H1 (cell line): ENCODE data around the gene KIZ. TPM values are rescaled to one million over a fixed set of nuclear protein-coding genes. Genes with fewer than 3 reads are reported as not detected.

Source experiments
- CTCF ChIA-PET: fragments of 300-600 bp; sonication (Branson Sonifier 250); formaldehyde crosslinking; loops from one replicate; lab custom pipeline; 2021; ENCODE audit not compliant: partially characterized antibody; lab: Charles Lee
- POLR2A ChIA-PET: fragments of 300-600 bp; sonication (Branson Sonifier 250); formaldehyde crosslinking; loops from one replicate; lab custom pipeline; 2021; ENCODE audit warnings: inconsistent platforms; ENCODE audit not compliant: partially characterized antibody; lab: Charles Lee
- DNase-seq, 2 experiments: peaks; one replicate each; pipeline versions ENCODE4 v3.0.0 to v3.0.0-alpha.2; 2010 to 2022; ENCODE audit warnings: low spot score in 2 of 2, low read depth in 1 of 2, mixed read lengths in 1 of 2
- FAIRE-seq: peaks from 2 replicates; lab custom pipeline; 2011; peaks lifted over from hg19 to GRCh38; lab: Jason Lieb, UNC
- H2AFZ ChIP-seq: 2 replicates; pipeline ENCODE4 v1.8.1; 2012; ENCODE audit warnings: low read length, inconsistent platforms
- H2AK5ac ChIP-seq: 2 replicates; pipeline ENCODE4 v1.6.1; 2013; ENCODE audit warnings: low read depth, low read length
- H2BK120ac ChIP-seq: replicated peaks from 2 replicates; pipeline ENCODE3; 2013; ENCODE audit warnings: low read depth, low read length, inconsistent platforms
- H2BK12ac ChIP-seq: 2 replicates; pipeline ENCODE4 v1.6.1; 2013; ENCODE audit warnings: low read depth, low read length
- H2BK15ac ChIP-seq: 2 replicates; pipeline ENCODE4 v1.6.1; 2013; ENCODE audit warnings: low read length
- H2BK20ac ChIP-seq: 2 replicates; pipeline ENCODE4 v1.6.1; 2013; ENCODE audit warnings: low read length
- H2BK5ac ChIP-seq: 2 replicates; pipeline ENCODE4 v1.6.1; 2013; ENCODE audit warnings: low read depth, low read length
- H3K14ac ChIP-seq: 2 replicates; pipeline ENCODE4 v1.6.1; 2013; ENCODE audit warnings: inconsistent platforms; ENCODE audit not compliant: insufficient read length
- H3K18ac ChIP-seq: 2 replicates; pipeline ENCODE4 v1.6.1; 2013; ENCODE audit warnings: low read length; ENCODE audit errors: extremely low read depth
- H3K23ac ChIP-seq: 2 replicates; pipeline ENCODE4 v1.6.1; 2013; ENCODE audit warnings: inconsistent platforms; ENCODE audit not compliant: insufficient read length
- H3K23me2 ChIP-seq: 2 replicates; pipeline ENCODE4 v1.6.1; 2013; ENCODE audit warnings: low read depth, low read length
- H3K27ac ChIP-seq: 2 replicates; pipeline ENCODE4 v1.6.1; 2011; ENCODE audit warnings: low read depth, low read length, inconsistent platforms
- H3K27me3 ChIP-seq, 4 experiments: replicated peaks in 1 of 4; 1 replicate in 1 of 4; 2 replicates in 3 of 4; pipeline versions ENCODE4 v1.6.1 to v1.8.1; 2011 to 2013; ENCODE audit warnings: low read length in 3 of 4, mild to moderate bottlenecking in 3 of 4, inconsistent platforms in 2 of 4, mixed read lengths in 2 of 4, moderate library complexity in 1 of 4; ENCODE audit not compliant: control insufficient read depth in 3 of 4, insufficient read depth in 3 of 4; ENCODE audit errors: extremely low read depth in 1 of 4
- H3K36me3 ChIP-seq, 4 experiments: 2 replicates each; pipeline versions ENCODE4 v1.6.1 to v1.8.1; 2011 to 2013; ENCODE audit warnings: mild to moderate bottlenecking in 4 of 4, low read length in 3 of 4, moderate library complexity in 2 of 4, control low read depth in 1 of 4, inconsistent platforms in 1 of 4; ENCODE audit not compliant: insufficient read depth in 4 of 4, control insufficient read depth in 2 of 4
- H3K4ac ChIP-seq: replicated peaks from 2 replicates; pipeline ENCODE3; 2013; ENCODE audit warnings: low read length, low read depth, mixed read lengths, inconsistent platforms; ENCODE audit not compliant: insufficient read length
- H3K4me1 ChIP-seq, 4 experiments: replicated peaks in 1 of 4; 1 replicate in 1 of 4; 2 replicates in 3 of 4; pipeline versions ENCODE4 v1.6.1 to v1.8.1; 2011 to 2013; ENCODE audit warnings: low read length in 3 of 4, inconsistent platforms in 2 of 4, mixed read lengths in 1 of 4; ENCODE audit not compliant: insufficient read depth in 4 of 4, control insufficient read depth in 3 of 4
- H3K4me2 ChIP-seq, 2 experiments: 2 replicates each; pipeline versions ENCODE4 v1.6.1 to v1.8.1; 2011 to 2013; ENCODE audit warnings: low read depth in 2 of 2, low read length in 2 of 2, control low read depth in 1 of 2, inconsistent platforms in 1 of 2, mild to moderate bottlenecking in 1 of 2; ENCODE audit not compliant: insufficient read depth in 1 of 2
- H3K4me3 ChIP-seq, 4 experiments: fragments of 200-600, 300-600 bp in 1 of 4; sonication (generic), shearing (Covaris generic), sonication (Bioruptor Twin) in 1 of 4; 2 replicates each; pipeline versions ENCODE4 v1.5.1 to v1.8.1; 2011 to 2016; ENCODE audit warnings: low read length in 4 of 4, low read depth in 3 of 4, control low read depth in 2 of 4, inconsistent platforms in 2 of 4, mild to moderate bottlenecking in 2 of 4, mixed read lengths in 1 of 4, moderate library complexity in 1 of 4; ENCODE audit not compliant: insufficient read depth in 2 of 4; ENCODE audit errors: extremely low read depth in 1 of 4
- H3K56ac ChIP-seq: replicated peaks from 2 replicates; pipeline ENCODE3; 2013; ENCODE audit warnings: low read depth, mild to moderate bottlenecking, mixed read lengths, low read length, inconsistent platforms; ENCODE audit not compliant: insufficient read length
- H3K79me1 ChIP-seq: 2 replicates; pipeline ENCODE4 v1.6.1; 2013; ENCODE audit warnings: low read depth, low read length, control low read depth
- H3K79me2 ChIP-seq, 2 experiments: 2 replicates each; pipeline versions ENCODE4 v1.6.1 to v1.8.1; 2012 to 2013; ENCODE audit warnings: low read length in 2 of 2, mild to moderate bottlenecking in 2 of 2, inconsistent platforms in 1 of 2; ENCODE audit not compliant: insufficient read depth in 2 of 2, control insufficient read depth in 1 of 2
- H3K9ac ChIP-seq, 4 experiments: replicated peaks in 1 of 4; 1 replicate in 1 of 4; 2 replicates in 3 of 4; pipeline versions ENCODE4 v1.6.1 to v1.8.1; 2011 to 2013; ENCODE audit warnings: low read depth in 3 of 4, low read length in 3 of 4, control low read depth in 2 of 4, mild to moderate bottlenecking in 2 of 4, moderate library complexity in 2 of 4, inconsistent platforms in 1 of 4; ENCODE audit errors: extremely low read depth in 1 of 4
- H3K9me3 ChIP-seq, 2 experiments: 2 replicates each; pipeline versions ENCODE4 v1.6.1 to v1.8.1; 2012 to 2013; ENCODE audit warnings: mild to moderate bottlenecking in 2 of 2, moderate library complexity in 2 of 2, control low read depth in 1 of 2, inconsistent platforms in 1 of 2, low read depth in 1 of 2, low read length in 1 of 2, mixed read lengths in 1 of 2; ENCODE audit not compliant: insufficient read depth in 2 of 2
- H4K20me1 ChIP-seq, 2 experiments: replicated peaks in 1 of 2; 2 replicates each; pipeline versions ENCODE3 to v1.8.1; 2011 to 2013; ENCODE audit warnings: inconsistent platforms in 2 of 2, low read length in 2 of 2, mild to moderate bottlenecking in 1 of 2; ENCODE audit not compliant: insufficient read depth in 2 of 2, control insufficient read depth in 1 of 2
- H4K5ac ChIP-seq: 2 replicates; pipeline ENCODE4 v1.6.1; 2013; ENCODE audit warnings: low read length, low read depth, mixed read lengths, inconsistent platforms; ENCODE audit not compliant: insufficient read length
- H4K8ac ChIP-seq: 2 replicates; pipeline ENCODE4 v1.8.0; 2013; ENCODE audit warnings: mild to moderate bottlenecking, moderate library complexity, low read length, inconsistent platforms; ENCODE audit not compliant: insufficient read depth; ENCODE audit errors: extremely low read depth
- H4K91ac ChIP-seq: replicated peaks from 2 replicates; pipeline ENCODE3; 2013; ENCODE audit warnings: low read length, mixed read lengths, inconsistent platforms; ENCODE audit not compliant: insufficient read length
- CTCF ChIP-seq, 3 experiments: IDR thresholded peaks; 1 replicate in 2 of 3; 2 replicates in 1 of 3; pipeline versions ENCODE4 v1.5.1 to v1.6.1; 2011; ENCODE audit warnings: low read length in 3 of 3, mild to moderate bottlenecking in 3 of 3, inconsistent platforms in 2 of 3, low read depth in 1 of 3, moderate library complexity in 1 of 3; ENCODE audit not compliant: insufficient read depth in 1 of 3; ENCODE audit errors: control extremely low read depth in 1 of 3
- FOSL1 ChIP-seq: IDR thresholded peaks from 2 replicates; pipeline ENCODE4 v1.6.1; 2011; ENCODE audit warnings: mild to moderate bottlenecking, low read depth, low read length, moderate library complexity; ENCODE audit not compliant: insufficient read depth
- GABPA ChIP-seq: IDR thresholded peaks from 2 replicates; pipeline ENCODE4 v1.6.1; 2011; ENCODE audit warnings: mild to moderate bottlenecking, low read length, moderate library complexity, borderline replicate concordance; ENCODE audit not compliant: insufficient read depth
- JUN ChIP-seq: IDR thresholded peaks from 2 replicates; pipeline ENCODE4 v1.6.1; 2011; ENCODE audit warnings: low read depth, mild to moderate bottlenecking, improper control_type of control experiment, low read length
- KDM1A ChIP-seq: fragments of 200-600, 300-600 bp; sonication (generic); IDR thresholded peaks from 2 replicates; pipeline ENCODE4 v1.7.1; 2016; ENCODE audit warnings: mild to moderate bottlenecking, low read length, borderline replicate concordance
- RAD21 ChIP-seq, 2 experiments: IDR thresholded peaks in 1 of 2; conservative IDR thresholded peaks in 1 of 2; 2 replicates each; pipeline ENCODE4 v1.6.1; 2011; ENCODE audit warnings: low read depth in 2 of 2, low read length in 2 of 2, improper control_type of control experiment in 1 of 2, inconsistent platforms in 1 of 2, mild to moderate bottlenecking in 1 of 2, moderate library complexity in 1 of 2
- SRF ChIP-seq: IDR thresholded peaks from 2 replicates; pipeline ENCODE4 v1.6.1; 2011; ENCODE audit warnings: mild to moderate bottlenecking, low read depth, low read length, moderate library complexity
- YY1 ChIP-seq: IDR thresholded peaks from 2 replicates; pipeline ENCODE4 v1.6.1; 2011; ENCODE audit warnings: low read depth, mild to moderate bottlenecking, low read length
- WGBS, 2 experiments: shearing (Covaris generic) in 1 of 2; methylation state at CpG; one replicate each; pipeline versions ENCODE4 v1.1.6 to v1.1.7; 2013 to 2015; ENCODE audit warnings: low lambda C conversion rate in 2 of 2, mixed read lengths in 2 of 2, inconsistent platforms in 1 of 2, low coverage in 1 of 2, missing lambda C conversion rate in 1 of 2; ENCODE audit not compliant: insufficient replicate concordance in 2 of 2, insufficient coverage in 1 of 2, insufficient read length in 1 of 2; ENCODE audit errors: extremely low coverage in 1 of 2, missing lambda C conversion rate in 1 of 2; 5-methylcytosine and 5-hydroxymethylcytosine counted together
- polyA plus RNA-seq, 7 experiments: library from polyadenylated mRNA; depleted of rRNA in 3 of 7; stranded (reverse) in 5 of 7; unstranded in 2 of 7; fragments of >200 nt in 5 of 7; fragments of 200-250 nt in 2 of 7; gene quantifications; 1 replicate in 5 of 7; 2 replicates in 1 of 7; 4 replicates in 1 of 7; pipeline versions ENCODE4 v1.2.1 to v1.2.3, GENCODE V29; 2011 to 2013; ENCODE audit warnings: missing spikeins in 2 of 7, mixed read lengths in 2 of 7
- total RNA-seq: library from RNA; stranded (reverse); fragmentation: NEBNext Ultra II Directional; extraction: Animal tissue kit (Norgen Biotek cat#: 25700); gene quantifications from 2 replicates; pipeline ENCODE4 v1.2.1, GENCODE V29; 2021

Gene KIZ
- total and polyA plus RNA-seq, 2 of the 8 experiments (the other 6 are each of a cell fraction or from before 2014, with no cell fraction given), result 13.0 to 51.7 TPM

DNA sequence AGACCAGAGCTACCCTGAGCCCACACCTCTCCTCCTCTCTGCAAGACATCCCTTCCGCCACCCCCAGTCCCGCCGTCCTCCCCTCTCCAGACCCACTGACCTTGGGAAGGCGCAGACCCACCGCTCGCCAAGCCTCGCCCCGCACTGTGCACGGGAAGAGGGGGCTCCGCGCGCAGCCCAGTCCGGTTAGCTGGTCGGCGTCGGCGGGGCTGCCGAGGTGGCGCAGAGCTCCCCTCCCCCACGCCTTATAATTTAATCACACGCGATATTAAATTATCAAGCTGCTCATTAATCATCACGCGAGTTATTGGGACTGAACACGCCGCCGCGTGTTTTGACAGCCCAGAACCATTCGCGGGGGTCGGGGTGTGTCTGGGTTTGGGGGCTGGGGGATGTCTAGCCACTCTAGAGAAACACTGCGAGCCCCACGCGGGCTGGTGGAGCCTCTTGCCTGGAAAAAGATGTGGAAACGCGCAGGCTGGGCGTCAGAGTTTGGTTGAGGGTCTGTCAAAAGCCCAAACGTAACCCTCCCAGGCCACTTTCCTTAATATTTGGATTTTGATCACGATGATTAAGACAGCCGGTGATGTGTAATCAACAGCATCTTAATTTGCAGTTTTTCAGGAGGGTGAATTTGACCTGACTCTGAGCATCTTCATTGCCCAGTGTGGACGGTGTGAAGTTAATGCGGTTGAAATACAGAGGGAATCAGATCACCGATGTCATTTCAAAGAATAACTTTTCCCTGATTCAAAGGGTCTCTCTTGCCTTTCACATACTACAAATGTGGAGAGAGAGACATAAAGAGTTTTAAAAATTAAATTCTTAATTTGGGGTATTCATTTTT lies 19.5 kb upstream of the KIZ start, which contains the start of gene LINC00237:
LINC00237 (minus strand) TSS at position 188 of the 847 bp plus-strand sequence.
- H3K4me3 ChIP-seq, result peak within 1 kb of the TSS; percentile 44 to 78 (median 57)
- 0 out of 2 replicates have a peak within 1 kb of the TSS, but pooled peaks have one; percentile 9 for H2BK20ac ChIP-seq
- TF ChIP-seq RAD21 (IDR thresholded peaks at IDR 0.05 in 1 of 2, conservative IDR thresholded peaks at IDR 0.05 in 1 of 2; ENCODE audit: low read depth in 2 of 2, low read length in 2 of 2) (no peak), YY1 (no peak), CTCF (IDR thresholded peaks at IDR 0.05; ENCODE audit: control extremely low read depth in 1 of 3, insufficient read depth in 1 of 3, low read depth in 1 of 3, low read length in 3 of 3) (no peak), GABPA (no peak), JUN (no peak), KDM1A (no peak), FOSL1 (no peak), SRF (no peak)

More for the DNA sequence above, 19.5 kb upstream of the KIZ start, which contains the start of gene LINC00237:
- Histone ChIP-seq H2BK15ac (no peak within 1 kb of the TSS), H3K23me2 (peaks cover 24% of the 10 kb centered on the region), H2BK120ac (no peak within 1 kb of the TSS), H3K27me3 (peaks cover 27 to 74% (median 65%) of the 10 kb centered on the region in 4 experiments), H3K4ac (no peak within 1 kb of the TSS), H3K56ac (no peak within 1 kb of the TSS), H2BK12ac (no peak within 1 kb of the TSS), H3K4me2 (peak within 1 kb of the TSS; percentile 97 to 98), H3K36me3 (no peaks in the 10 kb centered on the region), H3K79me1 (no peaks in the 10 kb centered on the region), H3K79me2 (no peaks in the 10 kb centered on the region), H3K18ac (peak within 1 kb of the TSS; percentile 83), H3K14ac (no peak within 1 kb of the TSS), H4K5ac (no peak within 1 kb of the TSS), H3K23ac (no peak within 1 kb of the TSS), H3K27ac (no peak within 1 kb of the TSS), H3K9ac (peak within 1 kb of the TSS in 1 of 4 experiments; percentile 50; a peak in 3 of 7 replicates), H4K20me1 (peaks cover 0 to 5% of the 10 kb centered on the region in 2 experiments), H2BK5ac (no peak within 1 kb of the TSS), H2AK5ac (no peak within 1 kb of the TSS), H3K9me3 (no peaks in the 10 kb centered on the region), H4K91ac (peak within 1 kb of the TSS; percentile 49), H2AFZ (peak within 1 kb of the TSS; percentile 51; the same call in 1 of the 2 replicates), H4K8ac (peak within 1 kb of the TSS; percentile 37), H3K4me1 (peaks cover 8 to 21% (median 13%) of the 10 kb centered on the region in 4 experiments)
- ChIA-PET CTCF (interaction anchor here (0.9 to 1.3 kb wide), 2 partner anchors 9 to 58 kb away, joined by 3 to 4 read pairs; no protein-coding TSS in a partner anchor), POLR2A (interaction anchor here (0.6 to 2.8 kb wide), 3 partner anchors 8 to 22 kb away, joined by 4 to 7 read pairs (median 4); partner anchors contain the start of gene KIZ)
- DNase-seq, result no peak
- 8% methylated on average over 38 of the region's 43 CpGs; no CpG with 5 or more reads in 1 of the 2 experiments for WGBS, 2 experiments
- FAIRE-seq, result no peak
